AG04449 (cell line): Measurements from ENCODE around the gene TLCD5.

ENCODE experiments used
- CTCF ChIA-PET: fragments of 350-600 bp; formaldehyde crosslinking; extraction: SDS; loops from one replicate; lab custom pipeline; 2021; ENCODE audit warnings: antibody characterized with exemption; lab: Yijun Ruan, JAX
- POLR2A ChIA-PET: fragments of 400-600, 350-600 bp; formaldehyde crosslinking; extraction: SDS; loops from one replicate; lab custom pipeline; 2020; ENCODE audit warnings: antibody characterized with exemption, inconsistent platforms; lab: Yijun Ruan, JAX
- DNase-seq: peaks from one replicate; pipeline ENCODE4 v3.0.0-alpha.2; 2010; ENCODE audit warnings: low read depth, low spot score
- H3K4me3 ChIP-seq: 2 replicates; pipeline ENCODE4 v1.5.1; 2011; ENCODE audit warnings: low read depth, mild to moderate bottlenecking, control low read depth, low read length
- CTCF ChIP-seq: IDR thresholded peaks from one replicate; pipeline ENCODE4 v1.5.1; 2011; ENCODE audit warnings: mild to moderate bottlenecking, moderate library complexity, low read length, control low read depth, inconsistent platforms; ENCODE audit not compliant: insufficient read depth; ENCODE audit errors: missing control alignments

Gene TLCD5

GRCh38 chr11:120350637-120351036, 25.5 kb downstream of the TLCD5 start:
- H3K4me3 ChIP-seq, result no peak overlapping the region
- POLR2A ChIA-PET, result no interaction called here
- no peak for TF ChIP-seq CTCF
- CTCF ChIA-PET, result interaction anchor here (0.6 kb wide), 1 partner anchor 117 kb away, joined by 3 read pairs; no protein-coding TSS in a partner anchor
- DNase-seq, result no peak

- TF ChIP-seq CTCF, result no peak
- CTCF ChIA-PET, result no interaction called here
- POLR2A ChIA-PET, result no interaction called here
- no peak for DNase-seq
- H3K4me3 ChIP-seq, result no peak overlapping the region
Measured at GRCh38 chr11:120352405-120352804, 27.3 kb downstream of the TLCD5 start.

DNA sequence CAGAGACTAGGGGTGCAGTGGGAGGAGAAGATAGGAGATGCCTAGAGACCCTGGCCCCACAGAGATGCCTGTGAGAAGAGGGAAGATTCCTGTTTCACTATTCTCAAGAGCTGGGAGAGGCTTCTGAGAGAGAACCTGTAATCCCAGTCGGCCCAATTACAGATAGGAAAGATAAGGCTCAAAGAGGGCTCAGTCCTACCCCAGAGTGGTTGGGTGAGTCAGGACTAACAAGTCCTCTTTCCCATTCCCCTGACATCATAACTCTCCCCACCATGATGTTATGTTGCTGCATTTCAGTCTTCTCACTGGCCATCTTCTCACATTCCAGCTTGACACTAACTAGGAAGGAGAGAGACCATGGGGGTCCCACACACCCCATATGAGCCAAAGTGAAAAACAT, 29.0 kb downstream of the TLCD5 start:
- no peak overlapping the region for H3K4me3 ChIP-seq
- no peak for DNase-seq
- ChIA-PET POLR2A (interaction anchor here (0.6 kb wide), 1 partner anchor 457 kb away, joined by 3 read pairs; no protein-coding TSS in a partner anchor), CTCF (interaction anchor here (1.3 to 1.5 kb wide), 2 partner anchors 19 kb away, joined by 3 to 4 read pairs; no protein-coding TSS in a partner anchor)
- no peak for TF ChIP-seq CTCF

DNA sequence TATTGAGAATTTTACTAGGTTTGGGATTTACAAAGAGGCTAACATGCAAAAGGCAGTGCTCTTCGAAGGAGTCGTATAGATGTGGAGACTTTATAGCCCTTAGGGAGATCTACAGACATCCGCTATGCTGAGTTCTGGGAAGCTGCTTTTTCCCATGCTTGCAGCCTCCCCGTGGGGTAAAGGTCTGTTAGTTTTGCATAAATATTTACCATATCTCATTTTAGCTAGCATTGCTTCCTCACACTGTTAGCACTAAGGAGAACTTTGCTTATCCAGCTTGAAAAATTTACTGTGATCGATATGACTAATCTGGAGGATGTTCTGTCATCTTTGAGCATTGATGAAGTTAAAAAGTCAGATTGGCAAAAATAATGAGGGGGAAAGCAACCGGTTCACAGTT, 29.7 kb downstream of the TLCD5 start:
- no peak overlapping the region for H3K4me3 ChIP-seq
- no peak for DNase-seq
- TF ChIP-seq CTCF, result no peak
- ChIA-PET CTCF (interaction anchor here (1.3 to 1.5 kb wide), 2 partner anchors 18 to 20 kb away, joined by 3 to 4 read pairs; no protein-coding TSS in a partner anchor), POLR2A (interaction anchor here (0.6 kb wide), 1 partner anchor 456 kb away, joined by 3 read pairs; no protein-coding TSS in a partner anchor)

DNA sequence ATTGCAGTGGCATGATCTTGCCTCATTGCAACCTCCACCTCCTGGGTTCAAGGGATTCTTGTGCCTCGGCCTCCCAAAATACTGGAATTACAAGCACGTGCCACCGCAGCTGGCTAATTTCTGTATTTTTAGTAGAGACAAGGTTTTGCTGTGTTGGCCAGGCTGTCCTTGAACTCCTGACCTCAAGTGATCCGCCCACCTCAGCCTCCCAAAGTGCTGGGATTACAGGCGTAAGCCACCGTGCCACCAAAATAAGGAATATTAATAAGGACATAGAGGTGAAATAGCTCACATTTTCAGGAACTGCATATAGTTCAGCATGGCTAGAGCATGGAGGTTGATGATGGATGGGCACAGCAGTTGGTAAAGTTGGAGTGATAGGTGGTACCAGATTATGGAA, 32.5 kb downstream of the TLCD5 start:
- no peak for TF ChIP-seq CTCF
- CTCF ChIA-PET, result interaction anchor here (0.6 kb wide), 1 partner anchor 85 kb away, joined by 3 read pairs; no protein-coding TSS in a partner anchor
- DNase-seq, result no peak
- POLR2A ChIA-PET, result no interaction called here
- H3K4me3 ChIP-seq, result no peak overlapping the region

DNA sequence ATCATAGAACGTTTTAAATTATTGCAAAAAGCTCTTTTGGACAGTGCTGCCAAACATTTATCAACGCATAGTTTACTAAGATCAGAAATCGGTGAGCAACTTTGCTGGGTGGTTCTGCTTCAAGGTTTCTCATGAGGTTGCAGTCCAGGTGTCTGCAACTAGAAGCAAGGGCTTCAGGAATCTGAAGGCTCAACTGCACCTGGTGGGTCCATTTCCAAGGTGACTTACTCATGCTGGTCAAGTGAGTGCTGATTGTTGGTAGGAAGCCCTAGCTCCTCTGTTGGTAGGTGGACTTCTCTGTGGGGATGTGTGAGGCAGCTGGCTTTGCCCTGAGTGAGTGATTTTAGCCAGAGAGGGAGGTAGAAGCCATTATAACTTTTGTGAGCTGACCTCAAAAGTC, 33.6 kb downstream of the TLCD5 start:
- ChIA-PET POLR2A (no interaction called here), CTCF (no interaction called here)
- no peak for TF ChIP-seq CTCF
- no peak for DNase-seq
- no peak overlapping the region for H3K4me3 ChIP-seq
